H9 (cell line): ENCODE measurements around the gene CSAD. TPM values are rescaled to one million over a fixed set of nuclear protein-coding genes. Genes with fewer than 3 reads are reported as not detected.

ENCODE experiments used
- DNase-seq: peaks from one replicate; pipeline ENCODE4 v3.0.0-alpha.2; 2017
- H2AFZ ChIP-seq: one replicate; pipeline ENCODE4 v1.6.1; 2013; ENCODE audit warnings: mild to moderate bottlenecking, low read length, control low read depth, moderate library complexity
- H2AK5ac ChIP-seq: 2 replicates; pipeline ENCODE4 v1.6.1; 2013; ENCODE audit warnings: low read length, control low read depth, mixed read lengths; ENCODE audit not compliant: insufficient read length
- H2BK120ac ChIP-seq: one replicate; pipeline ENCODE4 v1.6.1; 2013; ENCODE audit warnings: low read depth, mild to moderate bottlenecking, low read length, control low read depth, inconsistent platforms; ENCODE audit not compliant: poor library complexity, severe bottlenecking
- H2BK12ac ChIP-seq: 2 replicates; pipeline ENCODE4 v1.6.1; 2013; ENCODE audit warnings: low read length, control low read depth, mixed read lengths, low read depth; ENCODE audit not compliant: insufficient read length
- H2BK15ac ChIP-seq: 2 replicates; pipeline ENCODE4 v1.6.1; 2013; ENCODE audit warnings: low read depth, low read length, control low read depth
- H2BK20ac ChIP-seq: one replicate; pipeline ENCODE4 v1.6.1; 2013; ENCODE audit warnings: low read depth, mild to moderate bottlenecking, low read length, control low read depth, inconsistent platforms; ENCODE audit not compliant: poor library complexity, severe bottlenecking
- H2BK5ac ChIP-seq: 2 replicates; pipeline ENCODE4 v1.6.1; 2013; ENCODE audit warnings: low read length, control low read depth, mixed read lengths; ENCODE audit not compliant: insufficient read length
- H3K14ac ChIP-seq: 2 replicates; pipeline ENCODE4 v1.6.1; 2013; ENCODE audit warnings: low read length, control low read depth; ENCODE audit not compliant: insufficient read depth
- H3K18ac ChIP-seq: 2 replicates; pipeline ENCODE4 v1.6.1; 2013; ENCODE audit warnings: low read depth, mild to moderate bottlenecking, mixed read lengths, low read length, control low read depth; ENCODE audit not compliant: insufficient read length
- H3K23ac ChIP-seq: 2 replicates; pipeline ENCODE4 v1.6.1; 2013; ENCODE audit warnings: low read length, control low read depth, mixed read lengths, low read depth; ENCODE audit not compliant: insufficient read length
- H3K23me2 ChIP-seq: 2 replicates; pipeline ENCODE4 v1.6.1; 2013; ENCODE audit warnings: low read depth, mild to moderate bottlenecking, mixed read lengths, low read length, control low read depth; ENCODE audit not compliant: insufficient read length, poor library complexity, severe bottlenecking
- H3K27ac ChIP-seq: 2 replicates; pipeline ENCODE4 v1.5.1; 2013; ENCODE audit warnings: low read length, control low read depth, mixed read lengths, low read depth; ENCODE audit not compliant: insufficient read length
- H3K27me3 ChIP-seq: 2 replicates; pipeline ENCODE4 v1.6.1; 2013; ENCODE audit warnings: low read length, control low read depth, inconsistent platforms; ENCODE audit not compliant: insufficient read depth
- H3K4ac ChIP-seq: 2 replicates; pipeline ENCODE4 v1.6.1; 2013; ENCODE audit warnings: low read depth, mild to moderate bottlenecking, control low read depth, inconsistent platforms, low read length, moderate library complexity
- H3K4me1 ChIP-seq: 2 replicates; pipeline ENCODE4 v1.6.1; 2013; ENCODE audit warnings: low read length, control low read depth, inconsistent platforms; ENCODE audit not compliant: insufficient read depth
- H3K4me2 ChIP-seq: 2 replicates; pipeline ENCODE4 v1.6.1; 2013; ENCODE audit warnings: low read length, control low read depth, mixed read lengths; ENCODE audit not compliant: insufficient read length, insufficient read depth
- H3K56ac ChIP-seq: 2 replicates; pipeline ENCODE4 v1.6.1; 2013; ENCODE audit warnings: low read depth, mild to moderate bottlenecking, mixed read lengths, low read length, control low read depth; ENCODE audit not compliant: insufficient read length
- H3K79me1 ChIP-seq: 2 replicates; pipeline ENCODE4 v1.6.1; 2013; ENCODE audit warnings: low read depth, mild to moderate bottlenecking, moderate library complexity, low read length, control low read depth, inconsistent platforms; ENCODE audit not compliant: insufficient read depth, poor library complexity, severe bottlenecking
- H3K79me2 ChIP-seq: 2 replicates; pipeline ENCODE4 v1.6.1; 2013; ENCODE audit warnings: low read length, control low read depth, inconsistent platforms; ENCODE audit not compliant: insufficient read depth
- H3K9ac ChIP-seq: 2 replicates; pipeline ENCODE4 v1.6.1; 2013; ENCODE audit warnings: low read length, control low read depth, mixed read lengths; ENCODE audit not compliant: insufficient read length; ENCODE audit errors: extremely low read depth
- H3K9me3 ChIP-seq: one replicate; pipeline ENCODE4 v1.6.1; 2013; ENCODE audit warnings: low read depth, low read length, inconsistent platforms; ENCODE audit not compliant: control insufficient read depth
- H3T11ph ChIP-seq: one replicate; pipeline ENCODE4 v1.6.1; 2013; ENCODE audit warnings: mild to moderate bottlenecking, low read length, control low read depth, inconsistent platforms
- H4K20me1 ChIP-seq: one replicate; pipeline ENCODE4 v1.6.1; 2013; ENCODE audit not compliant: control insufficient read depth, insufficient read length, insufficient read depth
- H4K5ac ChIP-seq: 2 replicates; pipeline ENCODE4 v1.6.1; 2013; ENCODE audit warnings: low read depth, mild to moderate bottlenecking, mixed read lengths, low read length, control low read depth; ENCODE audit not compliant: insufficient read length
- H4K8ac ChIP-seq: replicated peaks from 2 replicates; pipeline ENCODE4 v1.6.1; 2013; ENCODE audit warnings: low read length, control low read depth, mixed read lengths, low read depth; ENCODE audit not compliant: insufficient read length
- H4K91ac ChIP-seq: 2 replicates; pipeline ENCODE4 v1.6.1; 2013; ENCODE audit warnings: low read depth, mild to moderate bottlenecking, moderate library complexity, mixed read lengths, low read length, control low read depth; ENCODE audit not compliant: insufficient read length
- H3K27ac Mint-ChIP-seq, 3 experiments: 2 replicates in 2 of 3; 3 replicates in 1 of 3; pipeline ENCODE4 v1.8.0; 2020 to 2021; ENCODE audit warnings: mixed read lengths in 3 of 3, mild to moderate bottlenecking in 1 of 3, moderate library complexity in 1 of 3
- H3K27me3 Mint-ChIP-seq: 2 replicates; pipeline ENCODE4 v1.8.0; 2021; ENCODE audit warnings: low read depth, mild to moderate bottlenecking, moderate library complexity, mixed read lengths
- H3K36me3 Mint-ChIP-seq, 3 experiments: 2 replicates in 2 of 3; 3 replicates in 1 of 3; pipeline ENCODE4 v1.8.0; 2020 to 2021; ENCODE audit warnings: low read depth in 3 of 3, mixed read lengths in 3 of 3; ENCODE audit not compliant: insufficient read depth in 1 of 3
- H3K4me1 Mint-ChIP-seq, 2 experiments: 2 replicates each; pipeline ENCODE4 v1.8.0; 2020; ENCODE audit warnings: mixed read lengths in 2 of 2
- H3K4me3 Mint-ChIP-seq, 2 experiments: 2 replicates in 1 of 2; 3 replicates in 1 of 2; pipeline ENCODE4 v1.8.0; 2020 to 2021; ENCODE audit warnings: mild to moderate bottlenecking in 2 of 2, mixed read lengths in 2 of 2, moderate library complexity in 1 of 2
- H3K9me3 Mint-ChIP-seq, 2 experiments: 2 replicates in 1 of 2; 3 replicates in 1 of 2; pipeline ENCODE4 v1.8.0; 2020; ENCODE audit warnings: mild to moderate bottlenecking in 2 of 2, mixed read lengths in 2 of 2, moderate library complexity in 1 of 2
- CTCF ChIP-seq: fragments of 200-600 bp; sonication (generic); conservative IDR thresholded peaks from 3 replicates; pipeline ENCODE4 v1.8.0; 2021; ENCODE audit warnings: antibody characterized with exemption, mild to moderate bottlenecking
- total RNA-seq: library from RNA; stranded (reverse); gene quantifications from 2 replicates; pipeline ENCODE4 v1.2.1, GENCODE V29; 2021

The CSAD gene
- total RNA-seq, 1 experiment from 2014 or later = 7.4 TPM

GRCh38 chr12:53113951-53114350 lies 66.8 kb downstream of the CSAD start:
- no peak overlapping the region for H3K27ac Mint-ChIP-seq
- Histone ChIP-seq H2BK20ac (no peak overlapping the region), H3K79me1 (no peaks in the 10 kb centered on the region), H3K4me1 (no peaks in the 10 kb centered on the region), H3K27ac (no peak overlapping the region), H3T11ph (no peak overlapping the region), H2AK5ac (no peak overlapping the region), H3K4ac (no peak overlapping the region), H3K9ac (no peak overlapping the region), H3K56ac (no peak overlapping the region), H3K4me2 (no peak overlapping the region), H3K14ac (no peak overlapping the region), H4K5ac (no peak overlapping the region), H3K9me3 (no peaks in the 10 kb centered on the region), H4K91ac (no peak overlapping the region), H3K27me3 (no peaks in the 10 kb centered on the region), H3K18ac (no peak overlapping the region), H3K23ac (no peak overlapping the region), H3K79me2 (no peaks in the 10 kb centered on the region), H2BK120ac (no peak overlapping the region), H4K20me1 (no peaks in the 10 kb centered on the region), H2BK5ac (no peak overlapping the region), H2AFZ (no peak overlapping the region), H2BK15ac (no peak overlapping the region), H4K8ac (no peak overlapping the region), H3K23me2 (no peaks in the 10 kb centered on the region), H2BK12ac (no peak overlapping the region)
- peaks cover 19% of the 10 kb centered on the region for H3K27me3 Mint-ChIP-seq
- no peak for TF ChIP-seq CTCF
- no peak overlapping the region for H3K4me3 Mint-ChIP-seq
- no peak for DNase-seq
- peaks cover 0 to 5% of the 10 kb centered on the region in 2 experiments; a peak in 2 of 4 replicates for H3K4me1 Mint-ChIP-seq
- H3K36me3 Mint-ChIP-seq = peaks cover 0 to 4% (median 2%) of the 10 kb centered on the region in 3 experiments; a peak in 1 of 7 replicates
- peaks cover 8% of the 10 kb centered on the region in 2 experiments for H3K9me3 Mint-ChIP-seq
